Measurements from ENCODE around the gene MOCS1. TPM values are rescaled to one million over a fixed set of nuclear protein-coding genes. Genes with fewer than 3 reads are reported as not detected.

The MOCS1 gene
- total RNA-seq, 1 donor from 2014 or later = 9.9 TPM

DNA sequence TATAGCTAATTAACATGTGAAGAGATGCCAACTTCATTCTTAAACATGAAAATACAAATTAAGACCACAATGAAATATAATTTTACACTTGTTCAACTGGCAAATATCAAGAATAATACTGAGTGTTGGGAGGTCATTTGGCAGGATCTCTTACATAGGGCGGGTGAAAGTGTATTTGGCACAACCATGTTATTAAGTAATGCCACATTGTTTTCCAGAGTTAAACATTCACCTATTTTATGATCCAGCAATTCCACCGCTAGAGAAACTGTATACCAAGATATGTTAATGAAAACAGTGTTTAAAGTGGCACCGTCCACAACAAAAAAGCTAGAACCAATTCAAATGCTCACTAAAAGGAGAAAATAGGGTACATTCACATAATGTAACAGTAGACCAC, 14.1 kb downstream of the MOCS1 start:
- Mint-ChIP-seq H3K36me3 (ENCODE audit: unreplicated experiment) (peaks cover 4% of the 10 kb centered on the region), H3K27ac (ENCODE audit: unreplicated experiment) (no peak overlapping the region), H3K9me3 (ENCODE audit: unreplicated experiment) (no peaks in the 10 kb centered on the region), H3K4me1 (ENCODE audit: low read depth, unreplicated experiment) (no peaks in the 10 kb centered on the region), H3K27me3 (ENCODE audit: unreplicated experiment) (peaks cover 3% of the 10 kb centered on the region), H3K4me3 (ENCODE audit: unreplicated experiment) (no peak overlapping the region)
- DNase-seq = no peak
- TF ChIP-seq, protein P1, sequence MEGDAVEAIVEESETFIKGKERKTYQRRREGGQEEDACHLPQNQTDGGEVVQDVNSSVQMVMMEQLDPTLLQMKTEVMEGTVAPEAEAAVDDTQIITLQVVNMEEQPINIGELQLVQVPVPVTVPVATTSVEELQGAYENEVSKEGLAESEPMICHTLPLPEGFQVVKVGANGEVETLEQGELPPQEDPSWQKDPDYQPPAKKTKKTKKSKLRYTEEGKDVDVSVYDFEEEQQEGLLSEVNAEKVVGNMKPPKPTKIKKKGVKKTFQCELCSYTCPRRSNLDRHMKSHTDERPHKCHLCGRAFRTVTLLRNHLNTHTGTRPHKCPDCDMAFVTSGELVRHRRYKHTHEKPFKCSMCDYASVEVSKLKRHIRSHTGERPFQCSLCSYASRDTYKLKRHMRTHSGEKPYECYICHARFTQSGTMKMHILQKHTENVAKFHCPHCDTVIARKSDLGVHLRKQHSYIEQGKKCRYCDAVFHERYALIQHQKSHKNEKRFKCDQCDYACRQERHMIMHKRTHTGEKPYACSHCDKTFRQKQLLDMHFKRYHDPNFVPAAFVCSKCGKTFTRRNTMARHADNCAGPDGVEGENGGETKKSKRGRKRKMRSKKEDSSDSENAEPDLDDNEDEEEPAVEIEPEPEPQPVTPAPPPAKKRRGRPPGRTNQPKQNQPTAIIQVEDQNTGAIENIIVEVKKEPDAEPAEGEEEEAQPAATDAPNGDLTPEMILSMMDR (IDR thresholded peaks at IDR 0.05; ENCODE audit: partially characterized antibody, unreplicated experiment) = no peak

GRCh38 chr6:39918831-39919230, 15.4 kb downstream of the MOCS1 start:
- TF ChIP-seq, protein P1 (IDR thresholded peaks at IDR 0.05; ENCODE audit: partially characterized antibody, unreplicated experiment) = no peak
- Mint-ChIP-seq H3K36me3 (ENCODE audit: unreplicated experiment) (peaks cover 4% of the 10 kb centered on the region), H3K27me3 (ENCODE audit: unreplicated experiment) (no peaks in the 10 kb centered on the region), H3K27ac (ENCODE audit: unreplicated experiment) (no peak overlapping the region), H3K4me1 (ENCODE audit: low read depth, unreplicated experiment) (no peaks in the 10 kb centered on the region), H3K9me3 (ENCODE audit: unreplicated experiment) (no peaks in the 10 kb centered on the region), H3K4me3 (ENCODE audit: unreplicated experiment) (no peak overlapping the region)
- no peak for DNase-seq

GRCh38 chr6:39917981-39918380, 16.3 kb downstream of the MOCS1 start:
- Mint-ChIP-seq H3K9me3 (ENCODE audit: unreplicated experiment) (no peaks in the 10 kb centered on the region), H3K36me3 (ENCODE audit: unreplicated experiment) (peaks cover 4% of the 10 kb centered on the region), H3K27ac (ENCODE audit: unreplicated experiment) (no peak overlapping the region), H3K4me3 (ENCODE audit: unreplicated experiment) (no peak overlapping the region), H3K27me3 (ENCODE audit: unreplicated experiment) (no peaks in the 10 kb centered on the region), H3K4me1 (ENCODE audit: low read depth, unreplicated experiment) (no peaks in the 10 kb centered on the region)
- DNase-seq = no peak
- TF ChIP-seq, protein P1 (IDR thresholded peaks at IDR 0.05; ENCODE audit: partially characterized antibody, unreplicated experiment) = no peak

GRCh38 chr6:39917329-39917728, 16.9 kb downstream of the MOCS1 start:
- no peak overlapping the region for H3K27ac Mint-ChIP-seq (ENCODE audit: unreplicated experiment)

DNA sequence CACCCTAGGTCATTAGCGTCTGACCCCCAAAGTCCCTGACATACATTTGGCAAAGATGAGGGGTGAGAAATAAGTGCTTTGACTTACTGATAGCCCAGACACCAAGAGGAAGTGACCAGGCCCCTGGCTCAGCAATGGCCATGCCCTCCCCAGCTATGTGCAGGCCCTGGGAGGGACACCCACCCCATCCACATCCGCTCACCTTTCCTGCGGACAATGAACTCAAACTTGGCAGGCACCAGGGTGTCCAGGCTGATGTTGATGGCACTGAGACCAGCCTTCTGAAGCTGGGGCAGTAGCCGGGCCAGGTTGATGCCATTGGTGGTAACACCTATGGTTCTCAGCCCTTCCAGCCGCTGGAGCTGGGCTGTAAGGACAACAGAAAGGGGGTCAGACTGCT, 18.4 kb downstream of the MOCS1 start:
- DNase-seq = no peak
- Mint-ChIP-seq H3K4me1 (ENCODE audit: low read depth, unreplicated experiment) (no peaks in the 10 kb centered on the region), H3K36me3 (ENCODE audit: unreplicated experiment) (no peaks in the 10 kb centered on the region), H3K4me3 (ENCODE audit: unreplicated experiment) (no peak overlapping the region), H3K9me3 (ENCODE audit: unreplicated experiment) (no peaks in the 10 kb centered on the region), H3K27me3 (ENCODE audit: unreplicated experiment) (no peaks in the 10 kb centered on the region), H3K27ac (ENCODE audit: unreplicated experiment) (no peak overlapping the region)
- TF ChIP-seq, protein P1 (IDR thresholded peaks at IDR 0.05; ENCODE audit: partially characterized antibody, unreplicated experiment) = no peak

More at GRCh38 chr6:39917329-39917728, 16.9 kb downstream of the MOCS1 start:
- DNase-seq = no peak
- Mint-ChIP-seq H3K9me3 (ENCODE audit: unreplicated experiment) (no peaks in the 10 kb centered on the region), H3K27me3 (ENCODE audit: unreplicated experiment) (no peaks in the 10 kb centered on the region), H3K36me3 (ENCODE audit: unreplicated experiment) (peaks cover 4% of the 10 kb centered on the region), H3K4me3 (ENCODE audit: unreplicated experiment) (no peak overlapping the region), H3K4me1 (ENCODE audit: low read depth, unreplicated experiment) (no peaks in the 10 kb centered on the region)
- TF ChIP-seq, protein P1 (IDR thresholded peaks at IDR 0.05; ENCODE audit: partially characterized antibody, unreplicated experiment) = no peak
